Measurements from ENCODE around the gene NANOS1. TPM values are rescaled to one million over a fixed set of nuclear protein-coding genes. Genes with fewer than 3 reads are reported as not detected.
A peak's percentile ranks its signal among the peaks of the same experiment; 100 is the strongest.

The NANOS1 gene
- total and polyA plus RNA-seq, 9 of the 15 experiments (the other 6 are each of a cell fraction or from before 2014, with no cell fraction given), result 0.14 to 1.6 (median 0.83) TPM; not detected in 1

DNA sequence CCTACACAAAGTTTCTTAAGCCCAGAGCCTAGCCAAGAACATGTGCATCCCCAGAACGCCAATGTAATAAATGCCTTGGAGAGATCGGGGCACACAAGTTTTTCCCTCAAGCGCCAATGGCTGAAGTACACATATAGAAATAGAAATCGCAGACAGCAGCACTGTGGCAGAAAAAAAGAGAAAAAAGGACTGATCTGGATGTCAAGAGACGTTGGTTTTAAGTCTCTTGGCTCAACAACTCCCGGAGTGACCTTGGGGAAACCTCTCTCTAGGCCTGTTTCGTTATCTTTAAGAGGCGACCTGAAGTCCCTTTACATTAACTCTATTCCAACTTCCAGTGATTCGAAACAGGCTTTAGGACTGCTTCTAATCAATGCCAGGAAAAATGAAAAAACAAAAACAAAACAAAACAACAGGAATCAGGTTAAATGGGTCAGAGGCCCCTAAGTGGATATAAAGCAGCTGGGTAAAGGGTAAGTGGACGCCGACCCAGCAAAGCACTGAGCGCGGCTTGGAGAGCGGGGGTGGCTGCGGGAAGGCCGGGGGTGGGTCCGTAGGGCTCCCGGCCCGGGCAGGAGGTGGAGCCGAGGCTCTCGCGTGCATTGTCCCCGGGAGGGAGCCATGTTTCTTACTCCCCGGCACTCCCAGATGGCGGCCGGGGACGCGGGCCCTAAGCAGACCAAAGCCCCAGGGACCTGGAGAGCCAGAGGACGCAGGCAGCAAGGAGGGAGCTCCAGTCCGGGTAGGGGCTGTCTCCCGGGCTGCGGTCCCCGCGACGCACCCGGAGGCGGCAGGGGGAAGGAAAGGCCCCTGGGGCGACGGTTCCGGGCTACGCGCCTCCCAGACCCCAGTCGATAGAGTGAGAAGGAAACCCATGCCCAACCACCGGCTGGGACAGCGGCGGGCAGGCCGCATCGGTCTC lies 50.3 kb downstream of the NANOS1 start (continued):
- no peak for TF ChIP-seq ZNF407 (IDR thresholded peaks at IDR 0.05; ENCODE audit: low read depth)
- peak in 1 of 2 experiments; percentile 27; a peak in 1 of 4 replicates for TF ChIP-seq FOXK2 (conservative IDR thresholded peaks at IDR 0.05 in 1 of 2, IDR thresholded peaks at IDR 0.05 in 1 of 2; ENCODE audit: low read depth in 2 of 2)
- TF ChIP-seq STAT6 (CRISPR knock-in tag; IDR thresholded peaks at IDR 0.05), result no peak
- peak; percentile 49; the same call in 1 of the 2 replicates for TF ChIP-seq SMARCA4 (IDR thresholded peaks at IDR 0.05)
- no peak for TF ChIP-seq PCBP1 (IDR thresholded peaks at IDR 0.05; ENCODE audit: low read depth, low read length, poor library complexity, severe bottlenecking)
- no peak for TF ChIP-seq HLTF (IDR thresholded peaks at IDR 0.05)
- no peak for TF ChIP-seq RFX5 (IDR thresholded peaks at IDR 0.05; ENCODE audit: low read depth, low read length)
- TF ChIP-seq MLLT1 (IDR thresholded peaks at IDR 0.05), result peak in 1 of 2 experiments; percentile 69; a peak in 1 of 4 replicates
- TF ChIP-seq HDAC2 (IDR thresholded peaks at IDR 0.05), result 0 out of 2 replicates have a peak, but pooled peaks have one; percentile 27
- TF ChIP-seq SIN3A (IDR thresholded peaks at IDR 0.05; ENCODE audit: borderline replicate concordance in 2 of 2, control insufficient read depth in 1 of 2, low read depth in 2 of 2, low read length in 2 of 2), result peak; percentile 56 to 60; a peak in 2 of 4 replicates
